HG03175 (cell line): Measurements from ENCODE around the gene STK17A.

Experiments
- ATAC-seq: cut with Tn5 transposase; IDR thresholded peaks from one replicate; pipeline ENCODE4 v1.9.1; 2021; ENCODE audit warnings: mild to moderate bottlenecking, moderate library complexity; ENCODE audit not compliant: unreplicated experiment

The STK17A gene

GRCh38 chr7:43582503-43583423 lies at the start of gene STK17A:
TSS of gene STK17A (plus strand) at chr7:43583108. CDS start at chr7:43583244, 136 bp downstream.
- peak; percentile 74 for ATAC-seq

GRCh38 chr7:43533801-43534479 lies 49.0 kb upstream of the STK17A start:
- no peak for ATAC-seq

- ATAC-seq = no peak
Measured at GRCh38 chr7:43535031-43535451, 47.9 kb upstream of the STK17A start.

GRCh38 chr7:43535810-43536585 lies 46.9 kb upstream of the STK17A start:
- ATAC-seq = no peak

GRCh38 chr7:43536773-43537172 lies 46.1 kb upstream of the STK17A start:
- ATAC-seq = no peak

GRCh38 chr7:43537765-43538403 lies 45.0 kb upstream of the STK17A start:
- ATAC-seq = no peak

- no peak for ATAC-seq
Measured at GRCh38 chr7:43538404-43538771, 44.5 kb upstream of the STK17A start.

- no peak for ATAC-seq
Measured at GRCh38 chr7:43540471-43540870, 42.4 kb upstream of the STK17A start.

- no peak for ATAC-seq
Measured at GRCh38 chr7:43542716-43543115, 40.2 kb upstream of the STK17A start.

GRCh38 chr7:43546231-43546630 lies 36.7 kb upstream of the STK17A start:
- no peak for ATAC-seq

- no peak for ATAC-seq
Measured at GRCh38 chr7:43550427-43550826, 32.5 kb upstream of the STK17A start.

- ATAC-seq = no peak
Measured at GRCh38 chr7:43552122-43552521, 30.8 kb upstream of the STK17A start.

GRCh38 chr7:43553999-43554398 lies 28.9 kb upstream of the STK17A start:
- no peak for ATAC-seq

GRCh38 chr7:43554423-43554822 lies 28.5 kb upstream of the STK17A start:
- ATAC-seq = no peak

- no peak for ATAC-seq
Measured at GRCh38 chr7:43557831-43558495, 24.9 kb upstream of the STK17A start.

GRCh38 chr7:43559171-43559945 lies 23.6 kb upstream of the STK17A start:
- no peak for ATAC-seq

GRCh38 chr7:43559946-43560335 lies 23.0 kb upstream of the STK17A start:
- no peak for ATAC-seq

GRCh38 chr7:43560742-43561330 lies 22.1 kb upstream of the STK17A start:
- ATAC-seq = no peak

- ATAC-seq = no peak
Measured at GRCh38 chr7:43562383-43562782, 20.5 kb upstream of the STK17A start.
